GF-D8 (cell line): ENCODE measurements around the gene STXBP1.
A peak's percentile ranks its signal among the peaks of the same experiment; 100 is the strongest.
"Not testable (repeated sequence)": the region's sequence is repeated elsewhere in the genome, so short reads cannot be mapped to it uniquely, and the experiment has no call there.

ENCODE experiments used
- DNase-seq: peaks from one replicate; lab custom pipeline; 2025; lab: John Stamatoyannopoulos, UW

The STXBP1 gene

GRCh38 chr9:127578627-127578951 is 33.5 kb upstream of the STXBP1 start:
- DNase-seq, result no peak

GRCh38 chr9:127578952-127579853 is 32.9 kb upstream of the STXBP1 start:
- DNase-seq, result peak; percentile 59

- DNase-seq, result no peak
These were observed 31.7 kb upstream of the STXBP1 start for GRCh38 chr9:127580366-127580765.

GRCh38 chr9:127580879-127581475 is 31.1 kb upstream of the STXBP1 start:
- no peak for DNase-seq

GRCh38 chr9:127584474-127584805 is 27.6 kb upstream of the STXBP1 start:
- not testable (repeated sequence) for DNase-seq

- DNase-seq, result no peak
These were observed 26.8 kb upstream of the STXBP1 start for GRCh38 chr9:127585161-127585819.

- DNase-seq, result no peak
These were observed 26.0 kb upstream of the STXBP1 start for GRCh38 chr9:127586096-127586495.

- no peak for DNase-seq
These were observed 25.5 kb upstream of the STXBP1 start for GRCh38 chr9:127586537-127586936.

- no peak for DNase-seq
These were observed 24.1 kb upstream of the STXBP1 start for GRCh38 chr9:127587966-127588365.

- no peak for DNase-seq
These were observed 23.2 kb upstream of the STXBP1 start for GRCh38 chr9:127588740-127589506.

- DNase-seq, result no peak
These were observed 22.1 kb upstream of the STXBP1 start for GRCh38 chr9:127589955-127590370.

- DNase-seq, result peak; percentile 20
These were observed 16.5 kb upstream of the STXBP1 start for GRCh38 chr9:127595611-127596010.

GRCh38 chr9:127598839-127599549 is 13.1 kb upstream of the STXBP1 start:
- DNase-seq, result peak; percentile 71

- DNase-seq, result no peak
These were observed 12.6 kb upstream of the STXBP1 start for GRCh38 chr9:127599550-127599891.

GRCh38 chr9:127603226-127603625 is 8.9 kb upstream of the STXBP1 start:
- no peak for DNase-seq

- DNase-seq, result no peak
These were observed 6.0 kb upstream of the STXBP1 start for GRCh38 chr9:127606043-127606442.

GRCh38 chr9:127608104-127608966 is 3.7 kb upstream of the STXBP1 start:
- DNase-seq, result peak; percentile 21

- DNase-seq, result no peak
These were observed 526 bp upstream of the STXBP1 start for GRCh38 chr9:127611603-127611898.

GRCh38 chr9:127612939-127613582 is 984 bp downstream of the STXBP1 start:
- DNase-seq, result no peak

GRCh38 chr9:127613583-127613954 is 1.5 kb downstream of the STXBP1 start:
- no peak for DNase-seq

GRCh38 chr9:127614961-127615360 is 2.9 kb downstream of the STXBP1 start:
- DNase-seq, result no peak
